Lower leg skin (tissue), 4 donors: ENCODE measurements around the gene EIF4EBP2. TPM values are rescaled to one million over a fixed set of nuclear protein-coding genes. Genes with fewer than 3 reads are reported as not detected.

Experiments
- DNase-seq, 2 donors: peaks; one replicate each; pipeline ENCODE4 v3.0.0-alpha.2; 2019; ENCODE audit warnings: low spot score in 2 of 2
- H3K4me3 ChIP-seq: fragments of 200-600 bp; sonication (generic); 2 replicates; pipeline ENCODE4 v1.5.1; 2017; ENCODE audit warnings: mild to moderate bottlenecking, low read depth; ENCODE audit not compliant: poor library complexity, severe bottlenecking
- CTCF ChIP-seq, 3 donors: fragments of 450-650 bp; IDR thresholded peaks; one replicate each; pipeline ENCODE4 v1.5.1; 2016; ENCODE audit warnings: antibody characterized with exemption in 3 of 3, mild to moderate bottlenecking in 3 of 3, moderate library complexity in 2 of 3
- POLR2A ChIP-seq, 2 donors: fragments of 450-650 bp; IDR thresholded peaks; one replicate each; pipeline ENCODE4 v1.6.1; 2016 to 2017; ENCODE audit warnings: antibody characterized with exemption in 2 of 2, mild to moderate bottlenecking in 1 of 2, moderate library complexity in 1 of 2
- WGBS, 2 donors: methylation state at CpG; one replicate each; pipeline ENCODE4 v1.1.5; 2018; 5-methylcytosine and 5-hydroxymethylcytosine counted together
- intact Hi-C: fragments of 100-400 bp; cut with DNase I; formaldehyde crosslinking; loops from one replicate; pipeline ENCODE4 v1.15.0; 2023; ENCODE audit warnings: low total_unique reads
- total RNA-seq, 4 donors: library from RNA; depleted of rRNA; stranded (reverse); fragments of >200 nt; gene quantifications; one replicate each; pipeline ENCODE4 v1.1.0, GENCODE V29; 2016

EIF4EBP2 gene
- total RNA-seq, 4 donors from 2014 or later = 40.2 to 68.0 (median 58.9) TPM

GRCh38 chr10:70418229-70418628 is 14.3 kb downstream of the EIF4EBP2 start:
- intact Hi-C loops = no loop called here
- 92 to 94% methylated on average over 1 of the region's 1 CpG for WGBS, 2 donors
- DNase-seq = no peak
- TF ChIP-seq POLR2A (IDR thresholded peaks at IDR 0.05) = no peak
- TF ChIP-seq CTCF (IDR thresholded peaks at IDR 0.05) = no peak
- H3K4me3 ChIP-seq = no peak overlapping the region

- TF ChIP-seq POLR2A (IDR thresholded peaks at IDR 0.05) = no peak
- TF ChIP-seq CTCF (IDR thresholded peaks at IDR 0.05) = no peak
- WGBS, 2 donors = 90 to 99% methylated on average over 3 of the region's 3 CpGs
- no peak for DNase-seq
- H3K4me3 ChIP-seq = no peak overlapping the region
- intact Hi-C loops = no loop called here
Observed at GRCh38 chr10:70418713-70419112, 14.8 kb downstream of the EIF4EBP2 start.

GRCh38 chr10:70424320-70424719 is 20.4 kb downstream of the EIF4EBP2 start:
- no peak overlapping the region for H3K4me3 ChIP-seq
- 93 to 94% methylated on average over 3 of the region's 3 CpGs for WGBS, 2 donors
- intact Hi-C loops = no loop called here
- DNase-seq = no peak
- TF ChIP-seq POLR2A (IDR thresholded peaks at IDR 0.05) = no peak
- no peak for TF ChIP-seq CTCF (IDR thresholded peaks at IDR 0.05)

- TF ChIP-seq CTCF (IDR thresholded peaks at IDR 0.05) = no peak
- 74 to 76% methylated on average over 3 of the region's 3 CpGs for WGBS, 2 donors
- intact Hi-C loops = no loop called here
- no peak for DNase-seq
- H3K4me3 ChIP-seq = no peak overlapping the region
Observed at GRCh38 chr10:70425096-70425495, 21.2 kb downstream of the EIF4EBP2 start.

- WGBS, 2 donors = 90% methylated on average over 3 of the region's 3 CpGs
Observed at GRCh38 chr10:70426823-70427222, 22.9 kb downstream of the EIF4EBP2 start.

More at GRCh38 chr10:70426823-70427222, 22.9 kb downstream of the EIF4EBP2 start:
- H3K4me3 ChIP-seq = no peak overlapping the region
- TF ChIP-seq POLR2A (IDR thresholded peaks at IDR 0.05) (no peak), CTCF (IDR thresholded peaks at IDR 0.05) (no peak)
- no peak for DNase-seq
- intact Hi-C loops = no loop called here
